Parathyroid adenoma (tissue), 2 donors: ENCODE measurements around the gene NDUFA6.
A peak's percentile ranks its signal among the peaks of the same experiment; 100 is the strongest.
"Not testable (repeated sequence)": the region's sequence is repeated elsewhere in the genome, so short reads cannot be mapped to it uniquely, and the experiment has no call there.

Experiments
- H2AFZ ChIP-seq: fragments of 300-600 bp; sonication (generic); one replicate; pipeline ENCODE4 v1.7.0; 2017; ENCODE audit warnings: antibody characterized with exemption, mild to moderate bottlenecking
- H3K27ac ChIP-seq: fragments of 300-600 bp; sonication (generic); one replicate; pipeline ENCODE4 v1.7.0; 2017
- H3K27me3 ChIP-seq: fragments of 300-600 bp; sonication (generic); one replicate; pipeline ENCODE4 v1.7.0; 2017; ENCODE audit warnings: low read length; ENCODE audit not compliant: control insufficient read depth, insufficient read depth
- H3K36me3 ChIP-seq: fragments of 300-600 bp; sonication (generic); one replicate; pipeline ENCODE4 v1.7.0; 2017; ENCODE audit warnings: low read length; ENCODE audit not compliant: control insufficient read depth, insufficient read depth
- H3K4me1 ChIP-seq: fragments of 300-600 bp; sonication (generic); one replicate; pipeline ENCODE4 v1.7.0; 2017; ENCODE audit warnings: control low read depth
- H3K4me2 ChIP-seq: fragments of 300-600 bp; sonication (generic); one replicate; pipeline ENCODE4 v1.7.0; 2017; ENCODE audit warnings: low read length
- H3K4me3 ChIP-seq: fragments of 300-600 bp; sonication (generic); one replicate; pipeline ENCODE4 v1.7.0; 2017; ENCODE audit warnings: low read depth, low read length
- H3K79me2 ChIP-seq: fragments of 300-600 bp; sonication (generic); one replicate; pipeline ENCODE4 v1.7.0; 2017; ENCODE audit warnings: control low read depth
- H3K9ac ChIP-seq: fragments of 300-600 bp; sonication (generic); one replicate; pipeline ENCODE4 v1.7.0; 2017; ENCODE audit warnings: mild to moderate bottlenecking
- H3K9me3 ChIP-seq: fragments of 300-600 bp; sonication (generic); one replicate; pipeline ENCODE4 v1.7.0; 2017; ENCODE audit warnings: low read length; ENCODE audit not compliant: control insufficient read depth
- CTCF ChIP-seq: fragments of 300-600 bp; sonication (generic); IDR thresholded peaks from one replicate; pipeline ENCODE4 v1.7.0; 2017; ENCODE audit warnings: antibody characterized with exemption, mild to moderate bottlenecking
- donor health status: primary hyperparathyroidism.

Gene NDUFA6

GRCh38 chr22:42090596-42091454 is at the start of gene NDUFA6:
TSS of gene NDUFA6 (minus strand) at chr22:42090772. CDS start at chr22:42090744, 28 bp downstream.
- peaks cover 3% of the 10 kb centered on the region for H3K9me3 ChIP-seq
- H3K9ac ChIP-seq: peak within 1 kb of the TSS; percentile 98
- peak within 1 kb of the TSS; percentile 98 for H3K4me2 ChIP-seq
- H3K4me3 ChIP-seq: peak within 1 kb of the TSS; percentile 98
- TF ChIP-seq CTCF: peak; percentile 86
- H2AFZ ChIP-seq: peak within 1 kb of the TSS; percentile 91
- peaks cover 11% of the 10 kb centered on the region for H3K79me2 ChIP-seq
- H3K4me1 ChIP-seq: no peaks in the 10 kb centered on the region
- no peaks in the 10 kb centered on the region for H3K36me3 ChIP-seq
- no peaks in the 10 kb centered on the region for H3K27me3 ChIP-seq
- peak within 1 kb of the TSS; percentile 96 for H3K27ac ChIP-seq

- not testable (repeated sequence) for H3K9me3 ChIP-seq, H3K27ac ChIP-seq, H3K27me3 ChIP-seq, H3K4me3 ChIP-seq, H3K4me1 ChIP-seq, H3K36me3 ChIP-seq, H3K79me2 ChIP-seq, H3K9ac ChIP-seq, H3K4me2 ChIP-seq, H2AFZ ChIP-seq
Measured at GRCh38 chr22:42140153-42140552, 49.6 kb upstream of the NDUFA6 start.

- H3K36me3 ChIP-seq, H3K27ac ChIP-seq, H3K27me3 ChIP-seq, H3K79me2 ChIP-seq, H3K4me1 ChIP-seq, H3K4me2 ChIP-seq, H2AFZ ChIP-seq, H3K9me3 ChIP-seq, H3K4me3 ChIP-seq, H3K9ac ChIP-seq: not testable (repeated sequence)
Measured at GRCh38 chr22:42139508-42139907, 48.9 kb upstream of the NDUFA6 start.

GRCh38 chr22:42138972-42139371 is 48.4 kb upstream of the NDUFA6 start:
- Histone ChIP-seq H3K4me2 (no peak overlapping the region), H3K9ac (no peak overlapping the region), H2AFZ (no peak overlapping the region), H3K79me2 (no peaks in the 10 kb centered on the region), H3K27ac (no peak overlapping the region), H3K4me3 (no peak overlapping the region), H3K9me3 (no peaks in the 10 kb centered on the region), H3K4me1 (no peaks in the 10 kb centered on the region), H3K27me3 (no peaks in the 10 kb centered on the region), H3K36me3 (no peaks in the 10 kb centered on the region)
- no peak for TF ChIP-seq CTCF

GRCh38 chr22:42138122-42138770 is 47.7 kb upstream of the NDUFA6 start:
- no peak overlapping the region for H2AFZ ChIP-seq
- H3K27me3 ChIP-seq: no peaks in the 10 kb centered on the region
- H3K27ac ChIP-seq: no peak overlapping the region
- H3K9me3 ChIP-seq: no peaks in the 10 kb centered on the region
- H3K36me3 ChIP-seq: no peaks in the 10 kb centered on the region
- H3K4me2 ChIP-seq: no peak overlapping the region
- H3K79me2 ChIP-seq: no peaks in the 10 kb centered on the region
- H3K4me1 ChIP-seq: no peaks in the 10 kb centered on the region
- no peak for TF ChIP-seq CTCF
- no peak overlapping the region for H3K4me3 ChIP-seq
- H3K9ac ChIP-seq: no peak overlapping the region

GRCh38 chr22:42135688-42136087 is 45.1 kb upstream of the NDUFA6 start:
- H3K9ac ChIP-seq: not testable (repeated sequence)

More at GRCh38 chr22:42135688-42136087, 45.1 kb upstream of the NDUFA6 start:
- not testable (repeated sequence) for H3K9me3 ChIP-seq, H3K4me3 ChIP-seq, H2AFZ ChIP-seq, H3K4me1 ChIP-seq, H3K27ac ChIP-seq, H3K4me2 ChIP-seq, H3K27me3 ChIP-seq, H3K79me2 ChIP-seq, H3K36me3 ChIP-seq
